NCI-H510A (cell line): ENCODE results near the gene UBE2B.
"Not testable (repeated sequence)": the region's sequence is repeated elsewhere in the genome, so short reads cannot be mapped to it uniquely, and the experiment has no call there.

Experiments used
- DNase-seq: peaks from one replicate; lab custom pipeline; 2025; lab: John Stamatoyannopoulos, UW

UBE2B gene

DNA sequence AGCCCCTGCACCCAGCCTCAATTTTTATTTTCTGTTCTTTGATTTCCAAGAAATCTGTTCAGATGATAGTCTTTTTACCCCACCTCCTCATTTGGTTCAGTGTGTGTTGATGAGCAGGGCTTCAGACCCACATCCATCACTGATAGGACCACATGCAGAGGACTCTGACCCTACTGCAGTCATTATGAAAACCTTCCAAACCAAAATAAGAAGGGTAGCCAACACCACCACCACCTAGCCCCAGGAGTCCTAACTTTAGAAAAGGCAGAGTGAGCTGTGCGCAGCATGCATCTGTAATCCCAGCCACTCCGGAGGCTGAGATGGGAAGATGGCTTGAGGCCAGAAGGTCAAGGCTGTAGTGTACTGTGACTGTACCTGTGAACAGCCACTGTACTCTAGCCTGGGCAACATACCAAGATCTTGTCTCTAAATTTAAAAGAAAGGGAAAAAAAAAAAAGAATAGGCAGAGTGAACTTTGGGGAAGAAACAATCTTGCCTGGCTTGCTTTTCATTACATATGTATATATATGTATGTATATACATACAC is 27.3 kb downstream of the UBE2B start:
- no peak for DNase-seq

DNA sequence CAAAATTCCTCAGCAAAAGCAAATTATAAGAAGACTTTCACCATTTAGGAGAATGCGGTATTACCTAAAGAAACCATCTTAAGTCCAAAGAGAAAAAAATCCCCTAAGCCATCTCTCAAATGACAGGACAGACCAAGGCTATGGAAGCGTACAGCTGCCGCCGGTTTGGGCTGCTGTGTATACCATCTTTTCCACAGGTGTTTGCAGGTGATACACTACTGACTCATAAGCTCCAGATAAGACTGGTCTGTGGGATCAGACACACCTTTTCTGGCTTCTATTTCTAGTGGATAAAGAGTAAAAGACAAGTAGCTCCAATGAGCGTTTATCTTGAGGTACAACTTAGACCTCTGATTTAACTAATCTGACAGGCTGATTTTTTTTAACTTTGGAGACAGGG is 32.6 kb downstream of the UBE2B start:
- DNase-seq: no peak

DNA sequence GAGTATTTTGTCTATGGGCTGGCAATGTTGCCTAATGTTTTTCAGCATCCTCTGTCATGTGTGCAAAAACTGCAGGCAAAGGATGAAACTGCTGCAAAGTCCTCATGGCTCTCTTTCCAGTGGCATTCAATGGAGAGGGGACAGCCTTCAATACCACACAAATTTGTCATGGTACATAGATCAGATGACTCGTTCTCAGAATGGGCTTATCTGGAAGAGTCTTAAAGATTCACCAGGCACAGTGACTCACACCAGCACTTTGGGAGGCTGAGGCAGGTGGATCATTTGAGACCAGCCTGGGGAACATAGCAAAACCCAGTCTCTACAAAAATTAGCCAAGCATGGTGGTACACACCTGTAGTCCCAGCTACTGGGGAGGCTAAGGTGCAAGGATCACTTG is 35.0 kb downstream of the UBE2B start:
- no peak for DNase-seq

DNA sequence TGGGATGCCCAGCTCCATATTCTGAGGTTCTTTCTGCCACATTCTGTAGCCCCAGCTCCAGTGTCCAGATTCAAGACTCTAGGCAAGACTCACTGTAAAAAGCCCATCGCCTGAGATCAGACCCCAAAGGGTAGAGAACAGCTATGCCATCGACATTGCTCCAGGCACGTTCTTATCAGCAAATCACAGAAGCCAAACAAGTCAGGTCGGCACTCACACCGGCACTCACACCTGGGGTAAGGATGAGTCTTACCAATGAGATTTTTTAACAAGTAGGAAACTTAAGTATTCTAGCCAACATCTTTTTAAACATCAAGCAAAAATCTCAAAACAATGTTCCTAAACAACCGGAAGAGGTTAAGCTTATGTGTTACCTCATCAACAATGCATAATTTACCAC is 38.0 kb downstream of the UBE2B start:
- no peak for DNase-seq

DNA sequence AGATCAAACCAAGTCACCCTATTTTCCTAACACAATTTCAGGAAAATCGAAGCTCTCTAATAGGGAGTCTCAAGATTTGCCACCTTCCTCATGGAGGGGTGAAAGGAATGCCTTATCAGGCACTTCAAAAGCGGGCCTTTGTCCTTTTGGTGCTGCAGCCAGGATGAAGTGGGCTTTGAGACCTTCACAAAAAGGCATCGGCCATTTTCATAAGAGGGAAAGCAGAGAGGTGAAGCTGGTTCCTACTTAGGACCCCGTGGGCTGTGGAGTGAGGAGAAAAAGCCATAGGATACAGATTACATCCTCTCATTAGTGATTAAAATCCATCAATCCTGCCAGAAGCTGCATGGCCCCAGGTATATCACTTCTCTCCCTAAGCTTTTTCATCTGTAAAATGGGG is 39.5 kb downstream of the UBE2B start:
- DNase-seq: no peak

DNA sequence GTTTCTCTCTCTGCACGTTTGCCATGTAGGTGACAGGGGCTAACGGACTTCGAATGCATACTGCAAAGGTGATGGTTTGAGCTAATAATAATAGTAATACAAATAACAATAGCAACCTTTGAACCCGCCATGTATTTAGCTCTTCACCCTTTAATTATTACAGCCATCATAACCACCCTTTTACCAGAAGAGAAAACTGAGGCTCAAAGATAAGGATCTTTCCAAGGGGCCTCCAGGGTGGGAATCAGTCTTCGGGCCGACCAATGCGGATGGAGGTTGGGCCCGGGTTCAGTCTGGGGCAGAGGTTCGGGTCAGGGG is 39.8 kb downstream of the UBE2B start:
- no peak for DNase-seq

DNA sequence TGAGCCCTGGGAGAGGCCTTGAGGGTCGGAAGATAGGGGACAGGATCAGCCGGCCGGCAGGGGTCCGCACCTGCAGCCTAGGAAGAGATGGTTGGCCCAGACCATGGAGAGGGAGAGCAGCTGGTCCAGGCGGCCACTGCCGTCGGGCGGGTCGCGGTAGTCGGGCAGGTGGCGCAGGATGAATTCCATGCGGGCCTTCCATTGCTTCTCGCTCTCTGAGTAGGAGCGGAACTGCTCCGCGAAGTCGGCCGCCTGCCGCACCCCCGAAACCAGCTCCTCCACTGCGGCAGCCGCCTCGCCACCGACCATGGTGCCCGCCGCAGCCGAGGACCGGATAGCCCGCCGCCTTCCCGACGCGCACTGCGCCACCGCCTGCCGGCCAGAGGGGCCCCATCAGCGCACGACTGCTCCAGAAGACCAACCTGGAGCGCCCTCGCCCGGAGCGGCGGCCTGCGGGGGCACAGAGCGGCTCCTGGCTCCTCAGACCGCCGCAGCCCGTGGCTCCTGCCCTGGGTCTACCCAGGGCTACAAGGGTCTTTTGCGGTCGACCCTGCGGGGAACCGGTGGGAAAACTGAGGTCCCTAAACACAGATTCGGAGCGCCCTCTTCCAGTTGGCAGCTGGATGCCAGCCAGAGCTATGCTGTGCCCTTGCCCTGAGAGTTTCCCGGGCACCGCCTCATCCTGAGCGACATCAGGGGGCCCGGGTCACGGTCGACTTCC is 40.3 kb downstream of the UBE2B start, which contains the start of gene CDKN2AIPNL:
Gene CDKN2AIPNL, minus strand, starts transcription at position 336 of the 721 bp plus-strand sequence. Its CDS starts 27 bp downstream, at position 309.
- DNase-seq: peak; percentile 86

DNA sequence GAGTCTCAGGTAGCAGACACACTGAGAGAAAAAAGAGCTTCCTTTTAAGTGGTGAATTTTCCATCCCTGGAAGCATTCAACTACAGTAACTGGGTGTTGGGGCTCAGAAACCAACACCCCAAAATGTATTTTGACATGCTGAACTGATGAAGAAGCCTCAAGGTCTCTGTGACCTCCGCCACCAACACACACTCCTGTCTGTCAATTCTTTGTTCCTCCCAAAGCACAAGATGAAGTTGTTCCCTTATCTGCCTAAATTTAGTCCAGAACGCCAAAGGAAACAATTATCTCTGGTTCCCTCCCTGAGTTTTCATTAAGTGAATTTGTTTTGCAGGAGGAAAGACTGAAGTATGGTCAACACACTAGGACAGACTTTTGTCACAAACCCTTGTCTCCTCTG is 41.7 kb downstream of the UBE2B start:
- no peak for DNase-seq

DNA sequence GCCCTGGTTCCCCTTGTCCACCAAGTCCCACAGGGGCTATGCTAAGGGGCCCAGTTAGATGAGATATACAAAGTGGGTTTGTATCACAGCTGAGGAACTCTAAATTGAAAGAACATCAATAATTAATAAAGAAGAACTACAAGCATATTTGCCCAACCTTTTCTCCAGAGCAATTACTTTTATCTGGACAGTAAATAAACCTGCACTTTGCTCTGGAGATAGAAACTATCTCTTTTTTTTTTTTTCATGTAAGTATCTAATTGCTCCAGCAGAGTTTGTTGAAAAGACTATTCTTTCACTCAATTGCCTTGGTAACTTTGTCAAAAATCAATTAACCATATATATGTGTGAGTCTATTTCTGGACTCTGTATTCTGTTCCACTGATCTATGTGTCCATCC is 46.3 kb downstream of the UBE2B start:
- no peak for DNase-seq

DNA sequence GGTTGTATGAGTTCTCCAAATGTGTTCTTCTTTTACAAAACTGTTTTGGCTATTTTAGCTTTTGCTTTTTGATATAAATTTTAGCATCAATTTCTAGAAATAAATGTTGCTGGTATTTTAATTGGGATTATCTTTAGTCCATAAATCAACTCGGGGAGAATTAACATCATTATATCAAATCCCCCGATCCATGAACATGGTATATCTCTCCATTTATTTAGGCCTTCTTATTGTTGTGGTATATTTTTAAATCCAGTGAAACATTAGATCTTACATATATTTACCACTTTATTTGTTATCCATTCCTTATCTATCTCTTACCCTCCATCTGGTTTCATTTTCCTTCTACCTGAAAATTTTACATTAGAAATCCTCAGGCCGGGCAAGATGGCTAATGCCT is 47.6 kb downstream of the UBE2B start:
- no peak for DNase-seq

DNA sequence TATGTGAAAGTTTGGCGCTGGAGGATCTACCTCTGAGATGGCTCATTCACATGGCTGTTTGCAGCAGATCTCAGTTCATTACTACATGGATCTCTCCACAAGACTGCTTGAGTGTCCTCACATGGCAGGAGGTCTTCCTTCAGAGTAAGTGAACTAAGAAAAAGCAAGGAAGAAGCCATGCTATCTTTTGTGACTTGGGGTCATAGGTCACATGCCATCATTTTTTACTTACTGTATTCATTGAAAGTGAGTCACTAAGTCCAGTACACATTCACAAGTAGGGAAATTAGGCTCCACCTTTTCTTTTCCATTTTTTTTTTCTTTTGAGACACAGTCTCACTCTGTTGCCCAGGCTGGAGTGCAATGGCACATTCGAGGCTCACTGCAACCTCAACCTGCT is 49.0 kb downstream of the UBE2B start:
- no peak for DNase-seq

DNA sequence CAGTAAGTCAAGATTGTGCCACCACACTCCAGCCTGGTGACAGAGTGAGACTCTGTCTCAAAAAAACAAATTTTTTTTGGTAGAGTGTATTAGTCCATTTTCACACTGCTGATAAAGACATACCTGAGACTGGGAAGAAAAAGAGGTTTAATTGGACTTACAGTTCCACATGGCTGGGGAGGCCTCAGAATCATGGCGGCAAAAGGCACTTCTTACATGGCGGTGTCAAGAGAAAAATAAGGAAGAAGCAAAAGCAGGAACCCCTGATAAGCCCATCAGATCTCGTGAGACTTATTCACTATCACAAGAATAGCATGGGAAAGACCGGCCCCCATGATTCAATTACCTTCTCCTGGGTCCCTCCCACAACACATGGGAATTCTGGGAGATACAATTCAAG is 49.7 kb downstream of the UBE2B start:
- DNase-seq: not testable (repeated sequence)

DNA sequence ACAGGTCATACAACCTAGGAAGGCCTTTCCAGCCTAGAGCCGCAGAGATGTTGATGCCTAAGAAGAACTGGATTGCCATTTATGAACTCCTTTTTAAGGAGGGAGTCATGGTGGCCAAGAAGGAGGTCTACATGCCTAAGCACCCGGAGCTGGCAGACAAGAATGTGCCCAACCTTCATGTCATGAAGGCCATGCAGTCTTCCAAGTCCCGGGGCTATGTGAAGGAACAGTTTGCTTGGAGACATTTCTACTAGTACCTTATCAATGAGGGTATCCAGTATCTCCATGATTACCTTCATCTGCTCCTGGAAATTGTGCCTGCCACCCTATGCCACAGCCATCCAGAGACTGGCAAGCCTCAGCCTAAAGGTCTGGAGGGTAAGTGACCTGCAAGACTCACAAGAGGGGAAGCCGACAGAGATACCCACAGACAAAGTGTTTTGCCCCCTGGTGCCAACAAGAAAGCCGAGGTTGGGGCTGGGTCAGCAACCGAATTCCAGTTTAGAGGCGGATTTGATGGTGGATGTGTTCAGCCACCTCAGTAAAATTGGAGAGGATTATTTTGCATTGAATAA is 51.5 kb downstream of the UBE2B start:
- DNase-seq: no peak

DNA sequence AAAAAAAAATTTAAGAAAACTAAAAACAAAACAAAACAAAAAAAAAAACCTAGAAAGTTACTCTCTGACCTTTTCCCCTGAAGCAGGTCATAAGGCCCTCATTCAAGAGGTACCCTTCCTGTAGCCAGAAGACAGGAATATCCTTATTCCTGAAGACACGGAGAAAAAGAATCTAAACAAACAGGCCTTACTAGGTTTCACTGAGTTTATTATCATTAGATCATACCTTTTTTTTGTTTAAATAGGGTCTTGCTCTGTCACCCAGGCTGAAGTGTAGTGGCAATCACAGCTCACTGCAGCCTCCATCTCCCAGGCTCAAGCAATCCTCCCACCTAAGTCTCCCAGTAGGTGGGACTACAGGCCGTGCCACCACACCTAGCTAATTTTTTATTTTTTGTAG is 52.0 kb downstream of the UBE2B start:
- no peak for DNase-seq

DNA sequence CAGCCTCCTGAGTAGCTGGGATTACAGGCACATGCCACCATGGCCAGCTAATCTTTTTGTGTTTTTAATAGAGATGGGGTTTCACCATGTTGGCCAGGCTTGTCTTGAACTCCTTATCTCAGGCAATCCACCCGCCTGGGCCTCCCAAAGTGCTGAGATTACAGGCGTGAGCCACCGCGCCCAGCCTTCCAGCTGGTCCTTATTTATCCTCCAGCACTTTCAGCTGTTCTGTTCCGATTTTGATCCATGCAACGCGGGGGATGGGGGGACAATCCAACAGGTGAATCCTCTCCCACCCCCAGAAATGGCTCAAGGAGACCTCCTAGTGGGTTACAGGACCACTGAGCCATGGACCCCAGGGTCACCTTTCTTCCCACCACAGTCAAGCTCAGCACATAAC is 55.0 kb downstream of the UBE2B start:
- DNase-seq: no peak

DNA sequence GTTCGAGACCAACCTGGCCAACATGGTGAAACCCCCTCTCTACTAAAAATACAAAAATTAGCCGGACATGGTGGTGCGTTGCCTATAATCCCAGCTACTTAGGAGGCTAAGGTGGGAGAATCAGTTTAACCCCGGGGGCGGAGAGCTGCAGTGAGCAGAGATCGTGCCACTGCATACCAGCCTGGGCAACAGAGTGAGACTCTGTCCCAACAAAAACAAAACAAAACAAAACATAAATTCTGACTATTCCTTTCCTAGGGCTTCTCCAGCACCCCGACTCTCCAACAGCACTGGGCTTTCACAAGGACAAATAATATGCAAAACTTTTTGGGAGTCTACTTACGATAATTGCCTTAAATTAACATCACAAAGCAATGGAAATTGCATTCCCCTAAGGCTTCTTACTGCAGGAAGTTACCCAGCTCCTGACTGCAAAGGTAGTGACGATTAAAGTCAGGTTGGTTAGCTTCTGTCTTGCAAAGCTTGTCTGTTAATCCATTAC is 56.2 kb downstream of the UBE2B start:
- DNase-seq: no peak

DNA sequence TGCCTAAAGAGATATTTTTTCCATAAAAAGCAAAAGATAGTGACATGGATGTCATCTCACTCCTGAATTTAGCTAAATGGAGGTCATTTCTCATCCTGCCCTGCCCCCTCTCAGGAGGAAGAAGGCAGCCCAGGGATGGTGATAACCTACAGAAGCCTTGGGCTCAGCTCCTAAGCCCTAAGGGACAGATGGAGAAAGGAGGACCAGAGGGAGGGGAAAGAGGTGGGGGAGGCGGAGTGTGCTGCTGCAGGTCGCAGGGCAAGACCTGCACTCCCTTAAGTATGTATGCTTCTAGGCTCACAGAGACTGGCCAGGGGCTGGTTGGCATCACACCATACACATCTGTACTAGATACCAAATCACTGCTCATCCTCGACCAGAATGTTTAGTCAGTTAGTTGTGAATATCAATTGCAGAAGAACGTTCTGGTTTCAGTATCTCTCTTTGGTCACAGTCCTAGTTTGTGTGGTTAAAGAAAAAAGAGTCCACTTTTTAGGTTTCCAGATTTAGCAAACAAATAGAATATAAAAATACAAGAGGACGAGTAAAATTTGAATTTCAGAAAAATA is 58.7 kb downstream of the UBE2B start:
- DNase-seq: no peak

DNA sequence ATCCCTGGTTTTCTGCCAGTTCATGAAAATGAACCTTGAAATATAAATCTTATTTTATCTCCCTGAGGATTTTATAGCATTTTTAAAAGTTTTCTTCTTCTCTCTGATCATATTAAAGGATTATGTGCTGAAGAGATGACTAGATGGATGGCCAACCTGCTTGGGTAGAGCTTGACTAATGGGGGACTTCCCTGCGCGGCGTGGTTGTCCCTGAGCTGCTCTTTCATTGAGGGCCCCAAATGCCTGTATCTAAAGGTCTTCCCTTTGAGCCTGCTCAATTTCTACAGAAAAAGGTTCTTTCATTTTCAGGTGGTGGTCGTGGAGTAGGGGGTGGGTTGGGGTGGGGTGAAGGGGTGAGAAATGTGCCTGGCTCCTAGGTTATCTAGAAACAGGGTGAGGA is 60.8 kb downstream of the UBE2B start:
- no peak for DNase-seq

DNA sequence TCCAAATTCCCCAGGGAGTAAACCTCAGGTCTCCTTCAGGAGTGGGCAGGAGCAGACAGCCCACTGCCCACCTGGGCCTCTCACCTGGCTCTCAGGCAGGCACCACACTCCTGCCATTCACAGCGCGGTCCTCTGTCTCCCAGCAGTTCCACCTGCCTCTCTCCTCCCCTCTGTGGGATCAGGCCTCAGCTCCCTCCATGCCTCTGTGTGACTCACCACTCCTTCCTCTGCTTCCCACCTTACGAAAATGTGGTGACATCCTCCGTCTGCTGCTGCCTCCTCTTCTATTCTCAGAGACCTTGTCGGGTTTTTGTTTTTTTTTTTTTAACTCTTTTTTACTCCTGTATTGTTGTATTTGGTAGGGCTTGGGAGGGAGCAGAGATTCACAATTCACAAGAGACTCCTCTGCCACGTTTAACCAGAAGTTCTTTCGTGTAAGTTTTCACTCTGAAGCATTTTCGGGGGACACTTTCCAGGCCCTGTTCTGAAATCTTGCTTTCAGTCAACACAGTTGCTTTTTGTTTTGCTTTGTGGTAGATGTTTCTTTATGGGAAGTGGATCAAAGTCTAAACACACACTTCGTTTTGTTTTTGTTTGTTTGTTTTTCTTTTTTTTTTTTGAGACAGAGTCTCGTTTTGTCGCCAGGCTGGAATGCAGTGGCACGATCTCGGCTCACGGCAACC is 61.4 kb downstream of the UBE2B start:
- DNase-seq: no peak

DNA sequence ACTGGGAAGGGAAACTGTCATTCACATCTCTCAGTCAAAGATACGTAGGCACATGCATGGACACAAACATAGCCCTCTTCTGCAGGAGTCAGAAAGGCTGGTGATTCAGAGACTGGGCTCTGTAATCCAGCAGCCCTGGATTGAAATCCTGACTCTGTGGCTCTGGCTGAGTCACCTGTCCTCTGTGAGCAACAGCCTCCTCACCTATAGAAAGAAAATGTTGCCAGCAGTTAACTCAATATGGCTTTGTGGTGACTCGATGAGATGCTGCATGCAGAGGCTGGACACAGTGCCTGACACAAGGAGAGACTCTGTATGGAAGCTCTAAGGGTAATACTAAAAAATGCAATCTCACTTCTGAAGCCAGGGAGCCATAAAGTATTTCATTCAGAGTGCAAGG is 64.2 kb downstream of the UBE2B start:
- no peak for DNase-seq

DNA sequence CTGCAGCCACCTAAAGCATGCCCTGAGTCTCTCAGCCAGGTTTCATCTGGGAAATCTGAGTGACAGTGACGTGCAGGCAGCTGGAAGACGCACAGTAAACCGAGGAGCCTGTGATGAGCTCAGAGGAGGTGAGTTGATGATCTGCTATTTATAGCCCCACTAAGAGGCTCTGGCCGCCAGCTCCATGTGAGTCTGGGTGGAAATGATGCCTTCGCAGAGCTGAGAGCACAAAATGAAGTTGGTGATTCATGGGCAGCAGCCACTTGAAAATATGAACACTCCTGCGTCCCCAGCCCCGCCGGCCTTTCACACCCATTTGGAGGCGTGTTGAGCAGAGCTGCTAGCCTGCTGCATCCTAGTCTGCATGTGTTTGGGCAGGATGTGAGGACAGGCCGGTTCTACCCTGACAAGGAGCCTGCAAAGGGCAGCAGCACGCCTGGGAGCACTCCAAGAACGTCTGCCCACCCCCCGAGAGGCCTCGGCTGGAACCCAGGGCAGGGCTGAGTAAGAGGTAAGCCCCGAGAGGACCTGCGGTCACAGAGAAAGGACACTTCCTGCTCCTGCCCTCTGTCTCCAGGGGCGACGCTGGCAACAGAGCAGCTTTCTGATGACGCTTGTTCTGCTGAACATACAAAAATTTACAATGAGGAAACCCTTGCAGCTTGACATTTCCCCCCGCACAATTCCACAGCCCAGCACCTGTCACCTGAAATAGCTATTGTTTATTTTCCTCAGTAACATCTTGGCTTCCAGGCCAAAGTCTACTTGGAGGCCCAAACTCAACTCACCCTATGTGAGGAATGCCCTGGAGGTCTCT is 65.4 kb downstream of the UBE2B start:
- DNase-seq: peak; percentile 93

DNA sequence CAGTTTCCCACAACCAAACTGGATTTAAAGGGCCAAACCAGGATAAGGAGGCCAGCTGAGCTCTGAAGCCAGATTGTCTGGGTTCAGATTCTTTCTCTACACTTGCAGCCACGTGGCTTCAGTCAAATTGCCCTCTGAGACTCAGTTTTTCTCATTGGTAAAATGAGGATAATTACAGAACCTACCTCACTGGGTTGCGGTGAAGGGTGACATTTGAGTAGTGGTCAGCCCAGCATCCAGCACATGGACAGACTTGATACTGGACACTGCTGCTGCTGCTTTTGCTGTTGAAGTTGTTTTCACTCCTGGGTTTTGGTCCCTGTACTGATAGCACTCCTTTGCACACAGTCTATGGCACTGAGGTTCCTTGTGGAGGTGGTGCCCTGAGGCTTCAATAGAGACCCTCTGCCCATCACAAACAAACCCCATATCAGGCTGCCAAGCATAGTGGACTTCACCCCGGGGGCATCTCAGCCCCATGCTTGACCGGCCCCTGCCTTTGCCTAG is 66.0 kb downstream of the UBE2B start:
- no peak for DNase-seq
